ENCODE data around the gene NTN5. TPM values are rescaled to one million over a fixed set of nuclear protein-coding genes. Genes with fewer than 3 reads are reported as not detected.

Gene NTN5
- total RNA-seq, 1 experiment from 2014 or later: not detected

DNA sequence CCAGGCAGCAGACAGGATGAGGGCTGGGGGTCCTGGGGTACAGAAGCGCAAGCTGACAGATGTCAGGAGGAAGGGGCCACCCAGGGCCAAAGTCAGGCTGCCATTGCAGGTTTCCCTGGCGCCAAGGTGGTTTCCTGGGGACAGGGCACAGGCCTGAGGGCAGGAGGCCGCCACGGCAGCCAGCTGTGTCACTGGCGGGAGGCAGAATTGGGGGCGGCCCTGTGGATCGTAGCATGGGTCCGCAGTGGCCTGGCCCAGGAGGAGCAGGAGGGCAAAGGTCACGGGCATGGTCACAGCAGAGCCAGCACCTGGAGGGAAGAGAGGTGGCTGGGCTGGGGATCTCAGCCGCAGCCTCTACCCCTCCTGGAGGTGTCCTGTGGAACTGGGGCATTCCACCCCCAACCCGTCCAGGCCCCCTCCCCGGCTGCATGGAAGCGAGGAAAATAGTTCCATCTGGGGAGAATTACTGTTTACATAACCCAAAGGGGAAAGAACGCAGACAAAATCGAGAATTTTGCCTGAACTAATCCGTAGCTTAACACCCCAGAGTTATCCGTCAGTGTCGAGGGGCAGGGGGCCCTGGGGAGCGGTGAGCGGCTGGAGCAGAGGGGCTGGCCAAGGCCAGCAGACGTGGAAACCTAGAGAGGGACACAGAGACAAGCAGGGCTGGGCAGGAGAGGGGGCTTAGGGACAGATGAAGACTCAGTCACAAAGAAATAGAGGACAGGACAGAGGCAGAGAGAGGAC lies 1.9 kb downstream of the NTN5 start:
- ChIA-PET POLR2A (ENCODE audit: low non-redundant PET) (no interaction called here), CTCF (no interaction called here)
- no peak for DNase-seq (ENCODE audit: low spot score)
- TF ChIP-seq, protein P1, sequence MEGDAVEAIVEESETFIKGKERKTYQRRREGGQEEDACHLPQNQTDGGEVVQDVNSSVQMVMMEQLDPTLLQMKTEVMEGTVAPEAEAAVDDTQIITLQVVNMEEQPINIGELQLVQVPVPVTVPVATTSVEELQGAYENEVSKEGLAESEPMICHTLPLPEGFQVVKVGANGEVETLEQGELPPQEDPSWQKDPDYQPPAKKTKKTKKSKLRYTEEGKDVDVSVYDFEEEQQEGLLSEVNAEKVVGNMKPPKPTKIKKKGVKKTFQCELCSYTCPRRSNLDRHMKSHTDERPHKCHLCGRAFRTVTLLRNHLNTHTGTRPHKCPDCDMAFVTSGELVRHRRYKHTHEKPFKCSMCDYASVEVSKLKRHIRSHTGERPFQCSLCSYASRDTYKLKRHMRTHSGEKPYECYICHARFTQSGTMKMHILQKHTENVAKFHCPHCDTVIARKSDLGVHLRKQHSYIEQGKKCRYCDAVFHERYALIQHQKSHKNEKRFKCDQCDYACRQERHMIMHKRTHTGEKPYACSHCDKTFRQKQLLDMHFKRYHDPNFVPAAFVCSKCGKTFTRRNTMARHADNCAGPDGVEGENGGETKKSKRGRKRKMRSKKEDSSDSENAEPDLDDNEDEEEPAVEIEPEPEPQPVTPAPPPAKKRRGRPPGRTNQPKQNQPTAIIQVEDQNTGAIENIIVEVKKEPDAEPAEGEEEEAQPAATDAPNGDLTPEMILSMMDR (conservative IDR thresholded peaks at IDR 0.05; ENCODE audit: low read depth, low read length): no peak
- TF ChIP-seq EZH2 (IDR thresholded peaks at IDR 0.05; ENCODE audit: borderline replicate concordance, low read depth, low read length, poor library complexity, severe bottlenecking): no peak
- H3K27me3 ChIP-seq (replicated peaks; ENCODE audit: insufficient read depth, low read depth, low read length, poor library complexity): no peaks in the 10 kb centered on the region
- no peak overlapping the region for H3K27ac ChIP-seq (ENCODE audit: low read depth, low read length, poor library complexity, severe bottlenecking)
- H3K4me3 ChIP-seq (ENCODE audit: low read depth, low read length, poor library complexity, severe bottlenecking): no peak overlapping the region
- no TSS peak for BruUV-seq (replicated peaks)
- no peaks in the 10 kb centered on the region for H3K36me3 ChIP-seq (ENCODE audit: insufficient read depth, low read length, poor library complexity, severe bottlenecking)
- H3K9me3 ChIP-seq (ENCODE audit: low read depth, low read length, poor library complexity, severe bottlenecking): no peaks in the 10 kb centered on the region
- intact Hi-C loops (cut with micrococcal nuclease; ENCODE audit: unreplicated experiment): no loop called here
- H3K4me1 ChIP-seq (ENCODE audit: insufficient read depth, low read length, poor library complexity, severe bottlenecking): peaks cover 4% of the 10 kb centered on the region

DNA sequence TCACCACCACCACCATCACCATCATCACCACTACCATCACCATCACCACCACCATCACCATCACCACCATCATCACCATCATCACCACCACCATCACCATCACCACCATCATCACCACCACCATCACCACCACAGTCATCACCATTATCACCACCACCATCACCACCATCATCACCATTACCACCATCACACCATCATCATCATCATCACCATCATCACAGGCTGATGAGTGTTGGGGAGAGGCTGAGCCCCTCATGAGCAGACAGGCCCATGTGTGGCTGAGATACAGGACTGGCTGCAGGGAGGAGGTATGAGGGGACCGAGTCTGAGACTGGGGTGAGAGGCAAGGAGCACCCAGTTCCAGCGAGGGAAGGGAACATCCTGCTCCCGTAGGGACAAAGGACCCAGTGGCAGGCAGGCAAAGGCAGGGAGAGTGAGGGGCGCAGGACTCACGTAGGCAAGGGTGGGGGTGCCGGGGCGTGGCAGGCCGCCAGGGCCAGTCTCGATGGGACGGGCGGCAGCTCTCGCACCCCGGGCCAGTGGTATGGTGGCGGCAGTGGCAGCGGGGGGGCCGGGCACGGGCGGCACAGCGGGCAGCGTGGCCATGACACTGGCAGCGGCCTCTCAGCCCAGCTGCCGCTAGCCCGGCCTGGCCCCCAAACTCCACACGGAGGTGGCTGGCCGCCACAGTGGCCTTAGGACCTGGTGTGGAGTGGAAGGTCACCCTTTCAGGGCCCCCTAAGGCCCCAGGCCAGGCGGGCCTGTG lies 2.7 kb downstream of the NTN5 start:
- Histone ChIP-seq H3K4me1 (ENCODE audit: insufficient read depth, low read length, poor library complexity, severe bottlenecking) (no peaks in the 10 kb centered on the region), H3K27me3 (replicated peaks; ENCODE audit: insufficient read depth, low read depth, low read length, poor library complexity) (no peaks in the 10 kb centered on the region), H3K9me3 (ENCODE audit: low read depth, low read length, poor library complexity, severe bottlenecking) (no peaks in the 10 kb centered on the region), H3K36me3 (ENCODE audit: insufficient read depth, low read length, poor library complexity, severe bottlenecking) (no peaks in the 10 kb centered on the region), H3K27ac (ENCODE audit: low read depth, low read length, poor library complexity, severe bottlenecking) (no peak overlapping the region), H3K4me3 (ENCODE audit: low read depth, low read length, poor library complexity, severe bottlenecking) (no peak overlapping the region)
- TF ChIP-seq EZH2 (IDR thresholded peaks at IDR 0.05; ENCODE audit: borderline replicate concordance, low read depth, low read length, poor library complexity, severe bottlenecking): no peak
- intact Hi-C loops (cut with micrococcal nuclease; ENCODE audit: unreplicated experiment): no loop called here
- no TSS peak for BruUV-seq (replicated peaks)
- DNase-seq (ENCODE audit: low spot score): no peak
- ChIA-PET POLR2A (ENCODE audit: low non-redundant PET) (no interaction called here), CTCF (no interaction called here)

DNA sequence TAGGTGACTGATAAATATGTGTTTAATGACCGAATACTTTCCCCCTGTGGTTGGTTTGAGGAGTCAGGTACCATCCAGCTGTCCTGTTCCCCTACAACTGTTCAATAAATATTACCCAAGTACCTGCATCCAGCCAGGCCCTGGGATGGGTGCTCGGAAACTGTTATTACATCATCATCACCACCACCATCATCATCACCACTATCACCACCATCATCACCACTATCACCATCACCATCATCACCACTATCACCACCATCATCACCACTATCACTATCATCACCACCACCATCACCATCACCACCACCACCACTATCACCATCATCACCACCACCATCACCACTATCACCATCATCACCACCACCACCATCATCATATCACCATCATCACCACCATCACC lies 4.1 kb downstream of the NTN5 start:
- H3K27ac ChIP-seq (ENCODE audit: low read depth, low read length, poor library complexity, severe bottlenecking): no peak overlapping the region
- no peak for DNase-seq (ENCODE audit: low spot score)
- ChIA-PET CTCF (no interaction called here), POLR2A (ENCODE audit: low non-redundant PET) (no interaction called here)
- H3K36me3 ChIP-seq (ENCODE audit: insufficient read depth, low read length, poor library complexity, severe bottlenecking): no peaks in the 10 kb centered on the region
- BruUV-seq (replicated peaks): no TSS peak
- H3K9me3 ChIP-seq (ENCODE audit: low read depth, low read length, poor library complexity, severe bottlenecking): no peaks in the 10 kb centered on the region
- TF ChIP-seq, protein P1 (conservative IDR thresholded peaks at IDR 0.05; ENCODE audit: low read depth, low read length): no peak
- TF ChIP-seq EZH2 (IDR thresholded peaks at IDR 0.05; ENCODE audit: borderline replicate concordance, low read depth, low read length, poor library complexity, severe bottlenecking): no peak
- H3K4me1 ChIP-seq (ENCODE audit: insufficient read depth, low read length, poor library complexity, severe bottlenecking): no peaks in the 10 kb centered on the region
- no peaks in the 10 kb centered on the region for H3K27me3 ChIP-seq (replicated peaks; ENCODE audit: insufficient read depth, low read depth, low read length, poor library complexity)
- no peak overlapping the region for H3K4me3 ChIP-seq (ENCODE audit: low read depth, low read length, poor library complexity, severe bottlenecking)
- intact Hi-C loops (cut with micrococcal nuclease; ENCODE audit: unreplicated experiment): no loop called here
